Measurements from ENCODE around the gene WWOX.

DNA sequence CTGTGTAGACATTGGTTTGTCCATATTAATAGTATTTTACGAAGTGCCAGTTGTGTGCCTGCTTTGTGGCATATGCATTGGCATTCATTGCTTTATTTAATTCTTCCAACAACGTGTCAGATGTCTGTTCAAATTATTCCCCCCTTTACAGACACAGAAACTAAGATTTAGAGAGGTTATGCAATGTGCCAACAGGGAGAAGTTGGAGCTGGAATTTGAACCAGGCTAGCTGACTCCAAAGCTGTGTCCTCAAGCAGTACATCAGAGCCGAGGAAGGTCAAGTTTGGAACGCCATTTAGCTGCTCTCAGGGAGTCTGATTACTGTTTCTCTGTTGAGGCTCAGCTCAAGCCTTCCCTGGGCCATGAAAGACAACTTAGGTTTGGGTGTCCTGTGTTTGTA, 232.3 kb downstream of the WWOX start:
- TF ChIP-seq, protein P1, sequence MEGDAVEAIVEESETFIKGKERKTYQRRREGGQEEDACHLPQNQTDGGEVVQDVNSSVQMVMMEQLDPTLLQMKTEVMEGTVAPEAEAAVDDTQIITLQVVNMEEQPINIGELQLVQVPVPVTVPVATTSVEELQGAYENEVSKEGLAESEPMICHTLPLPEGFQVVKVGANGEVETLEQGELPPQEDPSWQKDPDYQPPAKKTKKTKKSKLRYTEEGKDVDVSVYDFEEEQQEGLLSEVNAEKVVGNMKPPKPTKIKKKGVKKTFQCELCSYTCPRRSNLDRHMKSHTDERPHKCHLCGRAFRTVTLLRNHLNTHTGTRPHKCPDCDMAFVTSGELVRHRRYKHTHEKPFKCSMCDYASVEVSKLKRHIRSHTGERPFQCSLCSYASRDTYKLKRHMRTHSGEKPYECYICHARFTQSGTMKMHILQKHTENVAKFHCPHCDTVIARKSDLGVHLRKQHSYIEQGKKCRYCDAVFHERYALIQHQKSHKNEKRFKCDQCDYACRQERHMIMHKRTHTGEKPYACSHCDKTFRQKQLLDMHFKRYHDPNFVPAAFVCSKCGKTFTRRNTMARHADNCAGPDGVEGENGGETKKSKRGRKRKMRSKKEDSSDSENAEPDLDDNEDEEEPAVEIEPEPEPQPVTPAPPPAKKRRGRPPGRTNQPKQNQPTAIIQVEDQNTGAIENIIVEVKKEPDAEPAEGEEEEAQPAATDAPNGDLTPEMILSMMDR (IDR thresholded peaks at IDR 0.05; ENCODE audit: control extremely low read depth in 1 of 3, insufficient read depth in 1 of 3, low read depth in 1 of 3, low read length in 3 of 3) = no peak
- no peak for TF ChIP-seq SIX5 (IDR thresholded peaks at IDR 0.05; ENCODE audit: low read depth, low read length)
- TF ChIP-seq RXRA (IDR thresholded peaks at IDR 0.05; ENCODE audit: insufficient read depth, low read depth, low read length) = no peak
- no peak for TF ChIP-seq YY1 (IDR thresholded peaks at IDR 0.05; ENCODE audit: low read depth, low read length)
- no peak for TF ChIP-seq EP300 (IDR thresholded peaks at IDR 0.05; ENCODE audit: borderline replicate concordance in 1 of 2, low read depth in 2 of 2, low read length in 2 of 2)
- TF ChIP-seq JUND (IDR thresholded peaks at IDR 0.05; ENCODE audit: low read length) = no peak
- no peak for TF ChIP-seq SRF (IDR thresholded peaks at IDR 0.05; ENCODE audit: low read depth, low read length)
- TF ChIP-seq POLR2AphosphoS5 (IDR thresholded peaks at IDR 0.05; ENCODE audit: low read depth, low read length) = no peak
- no peak for TF ChIP-seq CBX5 (IDR thresholded peaks at IDR 0.05; ENCODE audit: low read depth, low read length)
- TF ChIP-seq CBX8 (IDR thresholded peaks at IDR 0.05; ENCODE audit: borderline replicate concordance, low read depth, low read length) = no peak
- TF ChIP-seq JUN (IDR thresholded peaks at IDR 0.05; ENCODE audit: low read depth, low read length) = no peak
- TF ChIP-seq SIN3A (conservative IDR thresholded peaks at IDR 0.05 in 1 of 2, IDR thresholded peaks at IDR 0.05 in 1 of 2; ENCODE audit: low read depth in 1 of 2, low read length in 2 of 2) = no peak

Measured in H1 (cell line).